Lung (tissue), 12 donors: ENCODE data around the gene BSPH1. TPM values are rescaled to one million over a fixed set of nuclear protein-coding genes. Genes with fewer than 3 reads are reported as not detected.

ENCODE experiments used
- ATAC-seq: fragments of 200-7000 bp; cut with Tn5 transposase; one replicate; pipeline ENCODE4 v1.9.1; 2020; ENCODE audit warnings: moderate number of reproducible peaks; ENCODE audit not compliant: insufficient read depth, low FRiP score
- DNase-seq, 3 donors: peaks; one replicate each; pipeline ENCODE4 v3.0.0-alpha.2; 2013 to 2017
- H3K27ac ChIP-seq, 2 donors: one replicate each; pipeline ENCODE4 v1.5.1; 2013; ENCODE audit warnings: mild to moderate bottlenecking in 2 of 2, moderate library complexity in 2 of 2, control low read depth in 1 of 2, inconsistent platforms in 1 of 2, low read depth in 1 of 2, low read length in 1 of 2
- H3K27me3 ChIP-seq, 3 donors: one replicate each; pipeline ENCODE4 v1.5.1; 2013; ENCODE audit warnings: low read length in 2 of 3; ENCODE audit not compliant: control insufficient read depth in 3 of 3, insufficient read depth in 3 of 3
- H3K36me3 ChIP-seq, 4 donors: one replicate each; pipeline ENCODE4 v1.5.1; 2013; ENCODE audit warnings: low read length in 4 of 4, mild to moderate bottlenecking in 1 of 4, moderate library complexity in 1 of 4; ENCODE audit not compliant: control insufficient read depth in 4 of 4, insufficient read depth in 4 of 4
- H3K4me1 ChIP-seq, 5 donors: one replicate each; pipeline ENCODE4 v1.5.1; 2013; ENCODE audit warnings: low read length in 5 of 5, mild to moderate bottlenecking in 2 of 5, moderate library complexity in 1 of 5; ENCODE audit not compliant: control insufficient read depth in 5 of 5, insufficient read depth in 5 of 5
- H3K4me3 ChIP-seq: one replicate; pipeline ENCODE4 v1.5.1; 2013; ENCODE audit warnings: mild to moderate bottlenecking, control low read depth, moderate library complexity
- H3K9ac ChIP-seq, 2 donors: one replicate each; pipeline ENCODE4 v1.5.1; 2013; ENCODE audit warnings: low read length in 2 of 2, control low read depth in 1 of 2; ENCODE audit not compliant: insufficient read depth in 1 of 2
- H3K9me3 ChIP-seq, 4 donors: one replicate each; pipeline ENCODE4 v1.5.1; 2013; ENCODE audit warnings: low read length in 3 of 4, mild to moderate bottlenecking in 1 of 4, moderate library complexity in 1 of 4; ENCODE audit not compliant: control insufficient read depth in 4 of 4, insufficient read depth in 3 of 4
- CTCF ChIP-seq: IDR thresholded peaks from 2 replicates; pipeline ENCODE4 v1.5.1; 2012; ENCODE audit warnings: mild to moderate bottlenecking; ENCODE audit errors: control extremely low read depth, extremely low read depth
- WGBS, 2 donors: extraction: QIAGEN DNeasy Blood & Tissue Kit; methylation state at CpG; one replicate each; pipeline ENCODE4 v1.1.7; 2013; 5-methylcytosine and 5-hydroxymethylcytosine counted together
- polyA plus RNA-seq, 2 donors: library from polyadenylated mRNA; stranded (reverse); fragments of 200-250 nt; gene quantifications; one replicate each; pipeline ENCODE4 v1.2.1, GENCODE V29; 2013
- total RNA-seq, 2 donors: library from RNA; depleted of rRNA in 1 of 2; stranded (reverse); fragments of >200 nt in 1 of 2; gene quantifications; one replicate each; pipeline ENCODE4 v1.2.1, GENCODE V29; 2014 to 2021
- donor health status: control.
- donor health status: control.
- donor health status: Bipolar disorder and iron deficiency.
- donor health status: healthy.
- donor health status: DM: yes; HTN: yes; CAD: no.

The BSPH1 gene
- total and polyA plus RNA-seq, 4 donors, result not detected

GRCh38 chr19:48023011-48023410 lies 31.0 kb upstream of the BSPH1 start:
- H3K9ac ChIP-seq, result no peak overlapping the region
- H3K27me3 ChIP-seq, result peaks cover 0 to 2% (median 0%) of the 10 kb centered on the region in 3 donors
- TF ChIP-seq CTCF, result no peak
- ATAC-seq, result no peak
- WGBS, 2 donors, result 53 to 60% methylated on average over 2 of the region's 2 CpGs
- no peaks in the 10 kb centered on the region for H3K4me1 ChIP-seq
- no peaks in the 10 kb centered on the region for H3K9me3 ChIP-seq
- DNase-seq, result no peak
- H3K27ac ChIP-seq, result no peak overlapping the region
- no peak overlapping the region for H3K4me3 ChIP-seq
- no peaks in the 10 kb centered on the region for H3K36me3 ChIP-seq

- H3K27ac ChIP-seq, result no peak overlapping the region
- no peak overlapping the region for H3K4me3 ChIP-seq
- H3K27me3 ChIP-seq, result peaks cover 0 to 2% (median 0%) of the 10 kb centered on the region in 3 donors
- H3K9ac ChIP-seq, result no peak overlapping the region
- no peaks in the 10 kb centered on the region for H3K36me3 ChIP-seq
- DNase-seq, result no peak
- ATAC-seq, result no peak
- H3K4me1 ChIP-seq, result no peaks in the 10 kb centered on the region
- H3K9me3 ChIP-seq, result peaks cover 0 to 3% (median 0%) of the 10 kb centered on the region in 4 donors
- TF ChIP-seq CTCF, result no peak
- WGBS, 2 donors, result 46 to 73% methylated on average over 3 of the region's 3 CpGs
These were observed 28.7 kb upstream of the BSPH1 start for GRCh38 chr19:48020686-48021085.

- H3K4me1 ChIP-seq, result no peaks in the 10 kb centered on the region
- TF ChIP-seq CTCF, result no peak
- no peak overlapping the region for H3K4me3 ChIP-seq
- peaks cover 0 to 6% (median 0%) of the 10 kb centered on the region in 4 donors for H3K9me3 ChIP-seq
- ATAC-seq (no peak), DNase-seq (peak in 2 of 3 donors; percentile 23 to 36)
- WGBS, 2 donors, result 93 to 94% methylated on average over 11 of the region's 11 CpGs
- H3K27me3 ChIP-seq, result no peaks in the 10 kb centered on the region
- no peaks in the 10 kb centered on the region for H3K36me3 ChIP-seq
- H3K27ac ChIP-seq, result no peak overlapping the region
- H3K9ac ChIP-seq, result no peak overlapping the region
These were observed 19.2 kb upstream of the BSPH1 start for GRCh38 chr19:48010932-48011758.
